Subcutaneous preadipocyte (primary cell): ENCODE results near the gene FAM149A. TPM values are rescaled to one million over a fixed set of nuclear protein-coding genes. Genes with fewer than 3 reads are reported as not detected.

Experiments
- small RNA-seq: library from RNA; depleted of rRNA; stranded (forward); fragments of <200 nt; gene quantifications from one replicate; pipeline ENCODE3, GENCODE V24; 2012
- total RNA-seq: library from RNA; depleted of rRNA; stranded (reverse); fragments of >200 nt; gene quantifications from 2 replicates; pipeline ENCODE4 v1.2.3, GENCODE V29; 2012

Gene FAM149A
- 5.1 and 7.7 TPM in 2 replicates for total RNA-seq

DNA sequence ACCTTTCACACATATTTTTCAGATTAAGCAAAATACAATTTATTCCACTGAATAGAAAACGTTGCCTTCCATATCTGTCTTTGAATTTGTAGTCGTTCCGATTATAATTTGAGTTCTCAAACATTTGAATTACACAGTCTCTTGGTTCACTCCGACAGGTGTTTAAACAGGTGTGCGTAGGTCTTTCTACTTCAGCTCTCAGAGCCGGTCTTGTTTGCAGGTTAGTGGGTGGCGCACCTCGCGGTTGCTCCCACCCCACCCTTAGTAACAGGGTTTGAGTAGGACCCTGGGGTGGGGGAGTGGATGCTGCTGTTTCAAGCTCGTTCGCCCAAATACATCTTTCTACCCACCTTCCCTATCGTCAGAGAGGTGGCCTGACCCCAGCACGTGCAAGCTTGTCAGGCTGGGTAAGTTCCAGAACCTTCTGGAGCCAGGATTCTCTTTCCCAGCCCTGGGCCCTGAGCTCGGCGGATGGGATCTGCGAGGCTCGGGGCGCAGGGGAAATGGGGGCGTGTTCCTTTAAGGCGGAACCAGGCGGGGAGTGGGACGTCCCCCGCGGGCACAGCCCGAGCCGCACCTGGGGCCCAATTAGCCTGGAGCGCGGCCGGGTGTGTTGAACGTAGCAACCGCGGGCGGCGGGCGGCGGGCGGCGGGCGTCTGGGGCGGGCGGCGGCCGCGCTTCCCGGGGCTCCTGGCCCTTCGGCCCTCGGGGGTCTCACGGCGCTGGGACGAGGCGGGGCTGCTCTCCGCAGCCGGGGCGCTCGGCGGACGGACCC, at the start of gene FAM149A:
FAM149A (plus strand) TSS at position 591 of the 776 bp plus-strand sequence.

GRCh38 chr4:186068581-186069348, 35.7 kb upstream of the FAM149A start, which contains the start of gene TLR3:
Gene TLR3, plus strand, starts transcription at chr4:186069156. Its CDS starts 7,464 bp downstream, at chr4:186076620.

DNA sequence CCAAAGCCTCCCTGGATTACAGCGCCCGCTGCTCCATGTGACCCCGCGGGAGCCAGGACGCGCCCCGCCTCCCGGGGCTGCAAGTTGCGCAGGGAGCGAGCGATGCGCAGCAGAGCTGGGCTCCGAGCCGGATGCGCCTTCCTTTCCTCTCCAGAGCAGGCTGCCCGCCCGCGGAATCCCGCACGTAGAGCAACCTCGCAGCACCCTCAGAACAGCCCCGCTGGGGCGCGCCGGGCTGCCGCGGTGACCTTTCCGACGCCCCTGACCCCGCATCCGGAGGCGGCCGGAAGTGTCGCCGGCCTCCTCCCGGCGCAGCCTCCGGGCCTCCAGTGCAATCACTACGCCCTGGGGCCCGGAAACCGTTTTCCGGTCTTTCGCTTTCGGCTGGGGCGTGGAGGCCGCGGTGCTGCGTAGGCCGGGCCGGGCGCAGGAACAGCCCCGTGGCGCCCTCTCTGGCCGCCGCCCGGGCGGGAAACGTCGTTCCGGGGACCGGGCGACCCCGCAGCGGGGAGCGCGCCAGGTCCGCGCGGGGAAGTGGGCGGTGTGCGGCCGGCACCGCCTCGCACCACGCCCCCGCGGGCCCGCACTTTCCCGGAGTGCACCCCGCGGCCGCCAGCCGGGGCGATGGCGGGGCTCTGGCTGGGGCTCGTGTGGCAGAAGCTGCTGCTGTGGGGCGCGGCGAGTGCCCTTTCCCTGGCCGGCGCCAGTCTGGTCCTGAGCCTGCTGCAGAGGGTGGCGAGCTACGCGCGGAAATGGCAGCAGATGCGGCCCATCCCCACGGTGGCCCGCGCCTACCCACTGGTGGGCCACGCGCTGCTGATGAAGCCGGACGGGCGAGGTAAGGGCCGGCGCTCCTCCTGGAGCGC, 86.9 kb downstream of the FAM149A start, which contains the start of gene CYP4V2:
CYP4V2 (plus strand) TSS at position 368 of the 866 bp plus-strand sequence; CDS start at position 625, 257 bp downstream.

Small RNAs within 50 kb of the gene (small RNA-seq; reads per million reads assigned to genes)
- gene RF00322, result not detected

Other genes starting within 250 kb of the FAM149A start
- gene TLR3, start 35.5 kb upstream of the FAM149A start, total RNA-seq, result 3.9 and 5.1 TPM in 2 replicates
- 7.4 and 9.2 TPM in 2 replicates for gene CYP4V2, start 86.9 kb downstream of the FAM149A start, total RNA-seq
- 0.37 TPM in 1 of 2 replicates, not detected in the other for gene KLKB1, start 122.8 kb downstream of the FAM149A start, total RNA-seq
- gene F11, start 161.5 kb downstream of the FAM149A start, total RNA-seq, result not detected in 2 replicates